Measurements from ENCODE around the gene ELOB.

Gene ELOB

DNA sequence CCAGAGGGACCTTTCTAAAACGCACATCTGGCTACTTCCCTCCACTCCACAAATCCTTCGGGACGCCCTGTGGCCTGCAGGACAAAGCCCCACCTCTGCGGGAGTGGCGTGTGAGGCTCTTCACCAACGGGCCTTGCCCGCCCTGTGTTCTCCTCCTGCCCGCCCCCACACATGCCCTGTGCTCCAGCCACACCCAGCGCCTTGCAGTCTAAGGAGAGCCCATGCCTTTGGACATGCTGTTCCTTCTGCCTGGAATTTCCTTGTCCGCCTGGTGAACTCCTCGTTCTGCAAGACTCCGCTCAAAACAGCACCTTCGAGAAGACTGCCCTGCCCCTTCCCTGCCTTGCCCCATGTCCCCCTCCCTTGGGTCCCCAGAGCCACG, 7.4 kb downstream of the ELOB start:
- no peak for DNase-seq (ENCODE audit: low read depth)
- Histone ChIP-seq H3K9me3 (ENCODE audit: control insufficient read depth, low read length) (no peaks in the 10 kb centered on the region), H3K4me3 (ENCODE audit: low read length) (peak overlapping the region; percentile 33), H3K9ac (ENCODE audit: low read length) (peak overlapping the region; percentile 19), H3K27me3 (replicated peaks; ENCODE audit: control insufficient read depth, insufficient read depth, low read length) (no peaks in the 10 kb centered on the region), H3K4me1 (ENCODE audit: control insufficient read depth, insufficient read depth, low read length) (peaks cover 49% of the 10 kb centered on the region), H3K36me3 (ENCODE audit: control insufficient read depth, insufficient read depth, low read length, severe bottlenecking) (peaks cover 95% of the 10 kb centered on the region)

DNA sequence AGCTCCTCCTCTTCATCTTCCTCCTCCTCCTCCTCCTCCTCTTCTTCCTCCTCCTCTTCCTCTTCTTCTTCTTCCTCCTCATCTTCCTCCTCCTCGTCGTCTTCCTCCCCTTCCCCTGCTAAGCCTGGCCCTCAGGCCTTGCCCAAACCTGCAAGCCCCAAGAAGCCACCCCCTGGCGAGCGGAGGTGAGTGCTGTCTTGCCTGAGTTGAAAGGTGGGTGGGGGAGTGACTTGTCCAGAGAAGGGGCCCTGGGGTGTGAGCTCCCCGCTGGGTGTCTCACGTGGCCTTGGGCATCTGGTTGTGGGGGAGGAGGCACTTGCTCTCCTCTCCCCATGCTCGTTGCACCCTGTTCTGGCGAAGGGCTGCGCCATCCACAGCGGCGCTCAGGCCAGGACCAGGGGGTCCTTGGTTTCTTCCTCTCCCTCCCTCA, 8.0 kb downstream of the ELOB start:
- peak overlapping the region; percentile 49 for H3K9ac ChIP-seq (ENCODE audit: low read length)
- no peak for DNase-seq (ENCODE audit: low read depth)
- no peaks in the 10 kb centered on the region for H3K9me3 ChIP-seq (ENCODE audit: control insufficient read depth, low read length)
- H3K4me3 ChIP-seq (ENCODE audit: low read length), result peak overlapping the region; percentile 33
- no peaks in the 10 kb centered on the region for H3K27me3 ChIP-seq (replicated peaks; ENCODE audit: control insufficient read depth, insufficient read depth, low read length)
- peaks cover 49% of the 10 kb centered on the region for H3K4me1 ChIP-seq (ENCODE audit: control insufficient read depth, insufficient read depth, low read length)
- H3K36me3 ChIP-seq (ENCODE audit: control insufficient read depth, insufficient read depth, low read length, severe bottlenecking), result peaks cover 95% of the 10 kb centered on the region

DNA sequence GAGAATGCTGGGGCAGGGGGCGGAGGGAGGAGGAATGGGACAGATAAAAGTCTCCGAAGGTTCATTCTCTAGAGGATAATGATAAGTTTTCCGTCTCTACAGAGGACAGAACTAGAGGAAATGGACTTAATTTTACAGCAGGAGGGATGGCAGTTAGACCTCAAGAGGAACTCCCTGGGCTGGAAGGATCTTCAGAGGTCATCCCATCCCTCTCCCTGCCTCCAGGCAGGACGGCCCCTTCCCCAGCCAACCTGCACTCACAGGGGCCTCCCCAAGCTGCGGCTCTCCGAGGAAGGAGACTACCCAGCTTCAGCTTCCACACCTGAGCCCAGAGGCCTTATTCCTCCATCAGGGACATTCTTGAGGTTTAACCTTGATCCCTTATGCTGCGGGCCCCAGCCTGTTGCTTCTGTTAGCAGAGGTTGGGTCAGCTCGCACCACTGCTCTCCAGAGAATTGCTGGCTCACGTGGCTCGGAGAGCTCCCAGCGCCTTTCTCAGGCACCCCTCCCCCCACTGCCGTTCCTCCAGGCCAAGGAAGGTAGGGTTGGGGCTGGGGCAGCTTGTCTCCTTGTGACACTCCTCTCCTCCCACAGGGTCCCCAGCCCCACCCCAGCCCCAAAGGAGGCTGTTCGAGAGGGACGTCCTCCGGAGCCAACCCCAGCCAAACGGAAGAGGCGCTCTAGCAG, 8.5 kb downstream of the ELOB start:
- Histone ChIP-seq H3K36me3 (ENCODE audit: control insufficient read depth, insufficient read depth, low read length, severe bottlenecking) (peaks cover 95% of the 10 kb centered on the region), H3K9ac (ENCODE audit: low read length) (peak overlapping the region; percentile 49), H3K27me3 (replicated peaks; ENCODE audit: control insufficient read depth, insufficient read depth, low read length) (no peaks in the 10 kb centered on the region), H3K4me1 (ENCODE audit: control insufficient read depth, insufficient read depth, low read length) (peaks cover 49% of the 10 kb centered on the region), H3K9me3 (ENCODE audit: control insufficient read depth, low read length) (no peaks in the 10 kb centered on the region), H3K4me3 (ENCODE audit: low read length) (peak overlapping the region; percentile 33)
- no peak for DNase-seq (ENCODE audit: low read depth)

DNA sequence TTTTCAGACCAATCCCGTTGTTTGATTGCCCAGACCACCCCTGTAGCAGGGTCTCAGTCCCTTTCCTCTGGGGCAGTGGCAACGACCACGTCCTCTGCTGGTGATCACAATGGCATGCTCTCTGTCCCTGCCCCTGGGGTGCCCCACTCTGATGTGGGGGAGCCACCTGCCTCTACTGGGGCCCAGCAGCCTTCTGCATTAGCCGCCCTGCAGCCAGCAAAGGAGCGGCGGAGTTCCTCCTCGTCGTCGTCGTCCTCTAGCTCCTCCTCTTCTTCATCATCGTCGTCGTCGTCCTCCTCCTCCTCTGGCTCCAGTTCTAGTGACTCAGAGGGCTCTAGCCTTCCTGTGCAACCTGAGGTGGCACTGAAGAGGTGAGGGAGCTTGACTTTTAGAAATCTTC, 9.2 kb downstream of the ELOB start:
- Histone ChIP-seq H3K9ac (ENCODE audit: low read length) (peak overlapping the region; percentile 16), H3K4me3 (ENCODE audit: low read length) (no peak overlapping the region), H3K36me3 (ENCODE audit: control insufficient read depth, insufficient read depth, low read length, severe bottlenecking) (peaks cover 95% of the 10 kb centered on the region), H3K27me3 (replicated peaks; ENCODE audit: control insufficient read depth, insufficient read depth, low read length) (no peaks in the 10 kb centered on the region), H3K4me1 (ENCODE audit: control insufficient read depth, insufficient read depth, low read length) (peaks cover 47% of the 10 kb centered on the region), H3K9me3 (ENCODE audit: control insufficient read depth, low read length) (no peaks in the 10 kb centered on the region)
- DNase-seq (ENCODE audit: low read depth), result no peak

DNA sequence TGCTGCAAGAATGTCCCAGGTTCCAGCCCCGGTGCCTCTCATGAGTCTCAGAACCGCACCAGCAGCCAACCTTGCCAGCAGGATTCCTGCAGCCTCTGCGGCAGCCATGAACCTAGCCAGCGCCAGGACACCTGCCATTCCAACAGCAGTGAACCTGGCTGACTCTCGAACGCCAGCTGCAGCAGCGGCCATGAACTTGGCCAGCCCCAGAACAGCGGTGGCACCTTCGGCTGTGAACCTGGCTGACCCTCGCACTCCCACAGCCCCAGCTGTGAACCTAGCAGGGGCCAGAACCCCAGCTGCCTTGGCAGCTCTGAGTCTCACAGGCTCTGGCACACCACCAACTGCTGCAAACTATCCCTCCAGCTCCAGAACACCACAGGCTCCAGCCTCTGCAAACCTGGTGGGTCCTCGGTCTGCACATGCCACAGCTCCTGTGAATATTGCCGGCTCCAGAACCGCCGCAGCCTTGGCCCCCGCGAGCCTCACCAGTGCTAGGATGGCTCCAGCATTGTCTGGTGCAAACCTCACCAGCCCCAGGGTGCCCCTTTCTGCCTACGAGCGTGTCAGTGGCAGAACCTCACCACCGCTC, 9.8 kb downstream of the ELOB start:
- peak overlapping the region; percentile 16 for H3K9ac ChIP-seq (ENCODE audit: low read length)
- no peaks in the 10 kb centered on the region for H3K27me3 ChIP-seq (replicated peaks; ENCODE audit: control insufficient read depth, insufficient read depth, low read length)
- H3K4me1 ChIP-seq (ENCODE audit: control insufficient read depth, insufficient read depth, low read length), result peaks cover 45% of the 10 kb centered on the region
- H3K36me3 ChIP-seq (ENCODE audit: control insufficient read depth, insufficient read depth, low read length, severe bottlenecking), result peaks cover 98% of the 10 kb centered on the region
- no peak for DNase-seq (ENCODE audit: low read depth)
- no peaks in the 10 kb centered on the region for H3K9me3 ChIP-seq (ENCODE audit: control insufficient read depth, low read length)
- no peak overlapping the region for H3K4me3 ChIP-seq (ENCODE audit: low read length)

DNA sequence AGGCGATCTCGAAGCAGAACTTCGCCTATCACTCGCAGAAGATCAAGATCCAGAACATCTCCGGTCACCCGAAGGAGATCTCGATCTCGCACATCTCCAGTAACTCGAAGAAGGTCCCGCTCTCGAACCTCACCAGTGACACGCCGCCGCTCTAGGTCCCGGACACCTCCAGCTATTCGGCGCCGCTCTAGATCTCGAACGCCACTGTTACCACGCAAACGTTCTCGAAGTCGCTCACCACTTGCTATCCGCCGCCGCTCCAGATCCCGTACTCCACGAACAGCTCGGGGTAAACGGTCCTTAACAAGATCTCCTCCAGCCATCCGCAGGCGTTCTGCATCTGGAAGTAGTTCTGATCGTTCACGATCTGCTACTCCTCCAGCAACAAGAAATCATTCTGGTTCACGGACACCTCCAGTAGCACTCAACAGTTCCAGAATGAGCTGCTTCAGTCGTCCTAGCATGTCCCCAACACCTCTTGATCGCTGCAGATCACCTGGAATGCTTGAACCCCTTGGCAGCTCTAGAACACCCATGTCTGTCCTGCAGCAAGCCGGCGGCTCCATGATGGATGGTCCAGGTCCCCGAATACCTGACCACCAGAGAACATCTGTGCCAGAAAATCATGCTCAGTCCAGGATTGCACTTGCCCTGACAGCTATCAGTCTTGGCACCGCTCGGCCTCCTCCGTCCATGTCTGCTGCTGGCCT, 10.5 kb downstream of the ELOB start:
- Histone ChIP-seq H3K36me3 (ENCODE audit: control insufficient read depth, insufficient read depth, low read length, severe bottlenecking) (peaks cover 99% of the 10 kb centered on the region), H3K27me3 (replicated peaks; ENCODE audit: control insufficient read depth, insufficient read depth, low read length) (no peaks in the 10 kb centered on the region), H3K4me1 (ENCODE audit: control insufficient read depth, insufficient read depth, low read length) (peaks cover 45% of the 10 kb centered on the region), H3K9ac (ENCODE audit: low read length) (no peak overlapping the region), H3K4me3 (ENCODE audit: low read length) (no peak overlapping the region), H3K9me3 (ENCODE audit: control insufficient read depth, low read length) (no peaks in the 10 kb centered on the region)
- DNase-seq (ENCODE audit: low read depth), result no peak

DNA sequence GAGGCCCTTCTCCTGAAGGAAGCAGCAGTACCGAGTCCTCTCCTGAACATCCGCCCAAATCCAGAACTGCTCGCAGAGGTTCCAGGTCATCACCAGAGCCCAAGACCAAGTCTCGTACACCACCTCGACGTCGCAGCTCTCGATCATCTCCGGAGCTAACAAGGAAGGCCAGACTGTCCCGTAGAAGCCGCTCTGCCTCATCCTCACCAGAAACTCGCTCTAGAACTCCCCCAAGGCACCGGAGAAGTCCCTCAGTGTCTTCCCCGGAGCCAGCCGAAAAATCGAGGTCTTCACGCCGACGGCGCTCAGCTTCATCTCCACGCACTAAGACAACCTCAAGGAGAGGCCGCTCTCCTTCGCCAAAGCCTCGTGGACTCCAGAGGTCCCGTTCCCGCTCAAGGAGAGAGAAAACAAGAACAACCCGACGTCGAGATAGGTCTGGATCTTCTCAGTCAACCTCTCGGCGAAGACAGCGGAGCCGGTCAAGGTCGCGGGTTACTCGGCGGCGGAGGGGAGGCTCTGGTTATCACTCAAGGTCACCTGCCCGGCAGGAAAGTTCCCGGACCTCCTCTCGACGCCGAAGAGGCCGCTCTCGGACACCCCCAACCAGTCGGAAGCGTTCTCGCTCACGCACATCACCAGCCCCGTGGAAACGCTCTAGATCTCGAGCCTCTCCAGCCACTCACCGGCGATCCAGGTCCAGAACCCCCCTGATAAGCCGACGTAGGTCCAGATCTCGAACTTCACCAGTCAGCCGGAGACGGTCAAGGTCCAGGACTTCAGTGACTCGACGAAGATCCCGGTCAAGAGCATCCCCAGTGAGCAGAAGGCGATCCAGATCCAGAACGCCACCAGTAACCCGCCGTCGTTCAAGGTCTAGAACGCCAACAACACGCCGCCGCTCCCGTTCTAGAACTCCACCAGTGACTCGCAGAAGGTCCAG, 11.3 kb downstream of the ELOB start:
- no peak for DNase-seq (ENCODE audit: low read depth)
- no peaks in the 10 kb centered on the region for H3K27me3 ChIP-seq (replicated peaks; ENCODE audit: control insufficient read depth, insufficient read depth, low read length)
- H3K4me1 ChIP-seq (ENCODE audit: control insufficient read depth, insufficient read depth, low read length), result peaks cover 43% of the 10 kb centered on the region
- no peaks in the 10 kb centered on the region for H3K9me3 ChIP-seq (ENCODE audit: control insufficient read depth, low read length)
- H3K9ac ChIP-seq (ENCODE audit: low read length), result no peak overlapping the region
- H3K36me3 ChIP-seq (ENCODE audit: control insufficient read depth, insufficient read depth, low read length, severe bottlenecking), result peaks cover 100% of the 10 kb centered on the region
- no peak overlapping the region for H3K4me3 ChIP-seq (ENCODE audit: low read length)

DNA sequence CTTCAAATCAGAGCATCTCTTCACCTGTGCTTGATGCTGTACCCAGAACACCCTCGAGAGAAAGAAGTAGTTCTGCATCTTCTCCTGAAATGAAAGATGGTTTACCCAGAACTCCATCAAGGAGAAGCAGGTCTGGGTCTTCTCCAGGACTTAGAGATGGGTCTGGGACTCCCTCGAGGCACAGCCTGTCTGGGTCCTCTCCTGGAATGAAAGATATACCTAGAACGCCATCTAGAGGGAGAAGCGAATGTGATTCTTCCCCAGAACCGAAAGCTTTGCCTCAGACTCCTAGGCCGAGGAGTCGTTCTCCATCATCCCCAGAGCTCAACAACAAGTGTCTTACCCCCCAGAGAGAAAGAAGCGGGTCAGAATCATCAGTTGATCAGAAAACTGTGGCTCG, 12.4 kb downstream of the ELOB start:
- Histone ChIP-seq H3K9ac (ENCODE audit: low read length) (no peak overlapping the region), H3K9me3 (ENCODE audit: control insufficient read depth, low read length) (no peaks in the 10 kb centered on the region), H3K4me1 (ENCODE audit: control insufficient read depth, insufficient read depth, low read length) (peaks cover 33% of the 10 kb centered on the region), H3K36me3 (ENCODE audit: control insufficient read depth, insufficient read depth, low read length, severe bottlenecking) (peaks cover 100% of the 10 kb centered on the region), H3K4me3 (ENCODE audit: low read length) (no peak overlapping the region), H3K27me3 (replicated peaks; ENCODE audit: control insufficient read depth, insufficient read depth, low read length) (no peaks in the 10 kb centered on the region)
- no peak for DNase-seq (ENCODE audit: low read depth)

DNA sequence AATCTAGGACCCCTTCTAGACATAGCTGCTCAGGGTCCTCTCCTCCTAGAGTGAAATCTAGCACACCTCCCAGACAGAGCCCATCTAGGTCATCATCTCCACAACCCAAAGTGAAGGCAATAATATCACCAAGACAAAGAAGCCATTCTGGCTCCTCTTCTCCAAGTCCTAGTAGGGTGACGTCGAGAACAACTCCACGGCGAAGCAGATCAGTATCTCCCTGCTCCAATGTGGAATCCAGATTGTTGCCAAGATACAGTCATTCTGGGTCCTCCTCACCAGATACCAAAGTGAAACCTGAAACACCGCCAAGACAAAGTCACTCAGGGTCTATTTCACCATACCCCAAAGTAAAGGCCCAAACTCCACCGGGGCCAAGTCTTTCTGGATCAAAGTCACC, 13.9 kb downstream of the ELOB start:
- Histone ChIP-seq H3K4me1 (ENCODE audit: control insufficient read depth, insufficient read depth, low read length) (peaks cover 26% of the 10 kb centered on the region), H3K4me3 (ENCODE audit: low read length) (no peak overlapping the region), H3K9me3 (ENCODE audit: control insufficient read depth, low read length) (no peaks in the 10 kb centered on the region), H3K9ac (ENCODE audit: low read length) (no peak overlapping the region), H3K27me3 (replicated peaks; ENCODE audit: control insufficient read depth, insufficient read depth, low read length) (no peaks in the 10 kb centered on the region), H3K36me3 (ENCODE audit: control insufficient read depth, insufficient read depth, low read length, severe bottlenecking) (peaks cover 100% of the 10 kb centered on the region)
- DNase-seq (ENCODE audit: low read depth), result no peak

DNA sequence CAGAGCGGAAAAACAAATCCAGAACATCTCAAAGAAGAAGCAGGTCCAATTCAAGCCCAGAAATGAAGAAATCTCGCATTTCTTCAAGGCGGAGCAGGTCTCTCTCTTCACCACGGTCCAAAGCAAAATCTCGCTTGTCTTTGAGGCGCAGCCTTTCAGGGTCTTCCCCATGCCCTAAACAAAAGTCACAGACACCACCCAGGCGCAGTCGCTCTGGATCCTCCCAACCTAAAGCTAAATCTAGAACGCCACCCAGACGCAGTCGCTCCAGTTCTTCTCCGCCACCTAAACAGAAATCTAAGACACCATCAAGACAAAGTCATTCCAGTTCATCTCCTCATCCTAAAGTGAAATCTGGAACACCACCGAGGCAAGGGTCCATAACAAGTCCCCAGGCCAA, 14.4 kb downstream of the ELOB start:
- DNase-seq (ENCODE audit: low read depth), result no peak
- no peaks in the 10 kb centered on the region for H3K9me3 ChIP-seq (ENCODE audit: control insufficient read depth, low read length)
- H3K9ac ChIP-seq (ENCODE audit: low read length), result no peak overlapping the region
- peaks cover 100% of the 10 kb centered on the region for H3K36me3 ChIP-seq (ENCODE audit: control insufficient read depth, insufficient read depth, low read length, severe bottlenecking)
- H3K27me3 ChIP-seq (replicated peaks; ENCODE audit: control insufficient read depth, insufficient read depth, low read length), result no peaks in the 10 kb centered on the region
- peaks cover 23% of the 10 kb centered on the region for H3K4me1 ChIP-seq (ENCODE audit: control insufficient read depth, insufficient read depth, low read length)
- H3K4me3 ChIP-seq (ENCODE audit: low read length), result no peak overlapping the region
